ENCODE results near the gene ASF1B.
"Not testable (repeated sequence)": the region's sequence is repeated elsewhere in the genome, so short reads cannot be mapped to it uniquely, and the experiment has no call there.

The ASF1B gene

GRCh38 chr19:14136509-14137281 lies at the start of gene ASF1B:
Gene ASF1B, minus strand, starts transcription at chr19:14136589. Its CDS starts 133 bp downstream, at chr19:14136456.
- DNase-seq = peak; percentile 100

- DNase-seq = not testable (repeated sequence)
Measured at GRCh38 chr19:14185691-14186090, 49.3 kb upstream of the ASF1B start.

- no peak for DNase-seq
Measured at GRCh38 chr19:14185158-14185557, 48.8 kb upstream of the ASF1B start.

GRCh38 chr19:14183741-14184350 lies 47.5 kb upstream of the ASF1B start:
- DNase-seq = no peak

- DNase-seq = no peak
Measured at GRCh38 chr19:14182476-14182875, 46.1 kb upstream of the ASF1B start.

- DNase-seq = no peak
Measured at GRCh38 chr19:14181906-14182305, 45.5 kb upstream of the ASF1B start.

GRCh38 chr19:14181199-14181598 lies 44.8 kb upstream of the ASF1B start:
- DNase-seq = not testable (repeated sequence)

GRCh38 chr19:14177496-14178074 lies 41.2 kb upstream of the ASF1B start:
- no peak for DNase-seq

GRCh38 chr19:14175351-14175792 lies 39.0 kb upstream of the ASF1B start:
- no peak for DNase-seq

GRCh38 chr19:14174883-14175282 lies 38.5 kb upstream of the ASF1B start:
- DNase-seq = no peak

GRCh38 chr19:14168993-14169392 lies 32.6 kb upstream of the ASF1B start:
- no peak for DNase-seq

GRCh38 chr19:14168259-14168972 lies 32.0 kb upstream of the ASF1B start:
- DNase-seq = no peak

- no peak for DNase-seq
Measured at GRCh38 chr19:14167576-14168138, 31.3 kb upstream of the ASF1B start.

- no peak for DNase-seq
Measured at GRCh38 chr19:14166999-14167575, 30.7 kb upstream of the ASF1B start.

GRCh38 chr19:14165990-14166830 lies 29.8 kb upstream of the ASF1B start:
- DNase-seq = no peak

GRCh38 chr19:14164724-14165493 lies 28.5 kb upstream of the ASF1B start:
- DNase-seq = no peak

GRCh38 chr19:14164082-14164481 lies 27.7 kb upstream of the ASF1B start:
- no peak for DNase-seq

- DNase-seq = no peak
Measured at GRCh38 chr19:14162871-14163297, 26.5 kb upstream of the ASF1B start.

- no peak for DNase-seq
Measured at GRCh38 chr19:14161305-14161704, 24.9 kb upstream of the ASF1B start.

- DNase-seq = no peak
Measured at GRCh38 chr19:14160017-14160703, 23.8 kb upstream of the ASF1B start.
